Suprapubic skin (tissue), 4 donors: ENCODE data around the gene NFKBIL1.

ENCODE experiments used
- EP300 ChIP-seq: sonication (generic); formaldehyde crosslinking; IDR thresholded peaks from one replicate; pipeline ENCODE4 v1.6.1; 2017; ENCODE audit warnings: antibody characterized with exemption
- POLR2A ChIP-seq, 2 donors: fragments of 450-650 bp; IDR thresholded peaks; one replicate each; pipeline ENCODE4 v1.6.1; 2017; ENCODE audit warnings: antibody characterized with exemption in 2 of 2, mild to moderate bottlenecking in 2 of 2, moderate library complexity in 2 of 2
- POLR2AphosphoS5 ChIP-seq, 3 donors: sonication (generic); formaldehyde crosslinking; IDR thresholded peaks; one replicate each; pipeline ENCODE4 v1.6.1; 2017; ENCODE audit warnings: antibody characterized with exemption in 3 of 3
- TF ChIP-seq, protein P1 (sequence below), 2 donors: fragments of 200-600 bp in 1 of 2; fragments of 450-650 bp in 1 of 2; sonication (generic) in 1 of 2; IDR thresholded peaks; one replicate each; pipeline ENCODE4 v1.5.1; 2016 to 2019; ENCODE audit warnings: antibody characterized with exemption in 2 of 2, mild to moderate bottlenecking in 1 of 2, moderate library complexity in 1 of 2

DNA sequence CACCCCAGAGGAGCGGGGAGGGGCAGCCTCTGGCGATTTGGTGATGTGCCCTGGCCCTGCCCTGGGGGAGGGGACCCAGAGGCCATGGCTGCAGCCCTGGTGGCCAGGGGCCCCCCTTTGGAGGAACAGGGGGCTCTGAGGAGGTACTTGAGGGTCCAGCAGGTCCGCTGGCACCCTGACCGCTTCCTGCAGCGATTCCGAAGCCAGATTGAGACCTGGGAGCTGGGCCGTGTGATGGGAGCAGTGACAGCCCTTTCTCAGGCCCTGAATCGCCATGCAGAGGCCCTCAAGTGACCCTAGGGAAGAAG lies 10.9 kb downstream of the NFKBIL1 start:
- TF ChIP-seq, protein P1, sequence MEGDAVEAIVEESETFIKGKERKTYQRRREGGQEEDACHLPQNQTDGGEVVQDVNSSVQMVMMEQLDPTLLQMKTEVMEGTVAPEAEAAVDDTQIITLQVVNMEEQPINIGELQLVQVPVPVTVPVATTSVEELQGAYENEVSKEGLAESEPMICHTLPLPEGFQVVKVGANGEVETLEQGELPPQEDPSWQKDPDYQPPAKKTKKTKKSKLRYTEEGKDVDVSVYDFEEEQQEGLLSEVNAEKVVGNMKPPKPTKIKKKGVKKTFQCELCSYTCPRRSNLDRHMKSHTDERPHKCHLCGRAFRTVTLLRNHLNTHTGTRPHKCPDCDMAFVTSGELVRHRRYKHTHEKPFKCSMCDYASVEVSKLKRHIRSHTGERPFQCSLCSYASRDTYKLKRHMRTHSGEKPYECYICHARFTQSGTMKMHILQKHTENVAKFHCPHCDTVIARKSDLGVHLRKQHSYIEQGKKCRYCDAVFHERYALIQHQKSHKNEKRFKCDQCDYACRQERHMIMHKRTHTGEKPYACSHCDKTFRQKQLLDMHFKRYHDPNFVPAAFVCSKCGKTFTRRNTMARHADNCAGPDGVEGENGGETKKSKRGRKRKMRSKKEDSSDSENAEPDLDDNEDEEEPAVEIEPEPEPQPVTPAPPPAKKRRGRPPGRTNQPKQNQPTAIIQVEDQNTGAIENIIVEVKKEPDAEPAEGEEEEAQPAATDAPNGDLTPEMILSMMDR (IDR thresholded peaks at IDR 0.05) = no peak
- TF ChIP-seq EP300 (no peak), POLR2A (IDR thresholded peaks at IDR 0.05) (no peak), POLR2AphosphoS5 (IDR thresholded peaks at IDR 0.05) (no peak)
